NT2/D1 (cell line): ENCODE results near the gene CFAP74.

Experiments used
- SUZ12 ChIP-seq: IDR thresholded peaks from 2 replicates; pipeline ENCODE4 v1.6.1; 2011; ENCODE audit not compliant: insufficient read length, insufficient read depth; ENCODE audit errors: extremely low read depth
- ZNF274 ChIP-seq: IDR thresholded peaks from 2 replicates; pipeline ENCODE4 v1.6.1; 2011; ENCODE audit warnings: mild to moderate bottlenecking, low read depth, low read length

DNA sequence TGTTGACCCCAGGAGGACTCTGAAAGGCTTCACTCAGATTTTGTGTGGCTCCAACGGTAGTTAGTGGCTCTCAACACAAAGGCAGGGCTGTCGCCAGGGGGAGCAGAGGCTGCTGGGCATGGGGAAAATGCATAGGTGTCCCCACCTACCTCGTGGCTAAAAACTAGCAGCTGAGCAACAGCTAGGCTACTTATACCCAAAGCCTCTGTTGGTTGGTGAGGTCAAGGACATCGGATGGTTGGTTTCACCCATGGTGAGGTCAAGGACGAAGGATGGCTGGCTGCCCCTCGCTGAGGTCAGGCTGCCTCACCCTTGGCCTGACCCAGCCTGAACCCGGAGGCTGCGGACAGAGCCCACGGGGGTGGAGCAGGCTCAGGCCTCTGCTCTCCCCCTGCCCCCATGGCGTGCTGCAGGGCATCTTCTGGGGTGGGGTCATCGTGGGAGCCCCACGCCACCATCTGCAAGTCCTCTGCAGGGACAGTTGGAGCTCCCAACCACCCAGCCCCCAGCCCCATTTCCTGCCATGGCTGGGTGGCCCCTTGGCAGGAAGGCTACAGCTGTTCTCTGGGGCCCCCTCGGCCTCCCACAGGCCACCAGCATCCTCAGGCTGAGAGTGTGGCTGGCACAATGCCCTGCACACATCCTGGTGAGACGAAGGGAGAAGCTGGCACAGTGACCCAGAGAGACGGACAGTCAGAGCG lies 104.2 kb downstream of the CFAP74 start:
- TF ChIP-seq ZNF274: no peak
- no peak for TF ChIP-seq SUZ12
